Fibroblast of the aortic adventitia (primary cell): ENCODE data around the gene WIF1. TPM values are rescaled to one million over a fixed set of nuclear protein-coding genes. Genes with fewer than 3 reads are reported as not detected.

Experiments
- DNase-seq: peaks from one replicate; pipeline ENCODE4 v3.0.0-alpha.2; 2010; ENCODE audit warnings: low read depth
- H3K4me3 ChIP-seq: 2 replicates; pipeline ENCODE4 v1.5.1; 2011; ENCODE audit warnings: low read depth, mild to moderate bottlenecking, control low read depth, low read length, moderate library complexity
- total RNA-seq: library from RNA; depleted of rRNA; stranded (reverse); fragments of >200 nt; gene quantifications from 2 replicates; pipeline ENCODE4 v1.2.3, GENCODE V29; 2012; ENCODE audit warnings: low replicate concordance
- TF ChIP-seq, protein P1 (sequence below): IDR thresholded peaks from 2 replicates; pipeline ENCODE4 v1.5.1; 2011; ENCODE audit warnings: mild to moderate bottlenecking, low read length, control low read depth, inconsistent platforms; ENCODE audit not compliant: insufficient read depth

WIF1 gene
- total RNA-seq, 1 donor: under 0.01 TPM

DNA sequence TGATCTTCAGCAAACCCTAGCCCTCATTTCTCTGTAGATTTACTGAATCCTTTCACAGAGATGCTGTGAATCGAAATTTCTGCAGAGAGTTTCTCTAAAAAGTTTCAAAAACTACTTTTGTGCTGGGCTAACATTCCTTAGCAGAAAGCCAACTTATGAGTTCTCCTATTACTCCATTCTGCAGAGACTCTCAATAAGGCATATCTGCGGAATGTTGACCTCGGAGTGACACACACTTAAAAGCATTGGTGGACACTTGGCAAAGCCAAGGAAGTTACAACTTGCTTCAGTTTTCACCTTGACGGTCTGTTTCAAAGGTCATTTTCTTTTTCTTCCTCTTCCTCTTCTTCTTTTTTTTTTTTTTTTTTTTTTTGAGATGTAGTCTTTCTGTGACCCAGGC is 75.8 kb downstream of the WIF1 start:
- H3K4me3 ChIP-seq: no peak overlapping the region
- no peak for DNase-seq
- TF ChIP-seq, protein P1, sequence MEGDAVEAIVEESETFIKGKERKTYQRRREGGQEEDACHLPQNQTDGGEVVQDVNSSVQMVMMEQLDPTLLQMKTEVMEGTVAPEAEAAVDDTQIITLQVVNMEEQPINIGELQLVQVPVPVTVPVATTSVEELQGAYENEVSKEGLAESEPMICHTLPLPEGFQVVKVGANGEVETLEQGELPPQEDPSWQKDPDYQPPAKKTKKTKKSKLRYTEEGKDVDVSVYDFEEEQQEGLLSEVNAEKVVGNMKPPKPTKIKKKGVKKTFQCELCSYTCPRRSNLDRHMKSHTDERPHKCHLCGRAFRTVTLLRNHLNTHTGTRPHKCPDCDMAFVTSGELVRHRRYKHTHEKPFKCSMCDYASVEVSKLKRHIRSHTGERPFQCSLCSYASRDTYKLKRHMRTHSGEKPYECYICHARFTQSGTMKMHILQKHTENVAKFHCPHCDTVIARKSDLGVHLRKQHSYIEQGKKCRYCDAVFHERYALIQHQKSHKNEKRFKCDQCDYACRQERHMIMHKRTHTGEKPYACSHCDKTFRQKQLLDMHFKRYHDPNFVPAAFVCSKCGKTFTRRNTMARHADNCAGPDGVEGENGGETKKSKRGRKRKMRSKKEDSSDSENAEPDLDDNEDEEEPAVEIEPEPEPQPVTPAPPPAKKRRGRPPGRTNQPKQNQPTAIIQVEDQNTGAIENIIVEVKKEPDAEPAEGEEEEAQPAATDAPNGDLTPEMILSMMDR: no peak

DNA sequence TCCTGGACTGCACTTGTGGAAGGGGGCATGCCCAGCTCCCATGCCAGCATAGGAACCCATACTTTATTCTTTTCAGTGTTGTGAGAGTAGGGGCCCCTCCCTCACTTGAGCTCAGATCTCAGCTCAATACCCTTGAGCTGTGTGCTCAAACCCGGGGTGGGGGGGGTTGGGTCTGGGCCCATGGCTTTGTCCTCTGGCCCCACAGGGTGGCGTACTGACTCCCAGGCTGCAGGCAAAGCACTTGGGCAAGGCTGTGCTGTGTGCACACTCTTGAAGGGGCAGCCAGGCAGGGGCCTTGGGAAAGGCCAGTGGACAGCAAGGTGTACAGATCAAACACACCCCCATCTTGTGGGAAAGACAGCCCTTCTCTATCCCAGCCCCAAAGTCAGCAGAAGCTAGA is 81.8 kb downstream of the WIF1 start:
- DNase-seq: no peak
- H3K4me3 ChIP-seq: no peak overlapping the region
- TF ChIP-seq, protein P1: no peak

DNA sequence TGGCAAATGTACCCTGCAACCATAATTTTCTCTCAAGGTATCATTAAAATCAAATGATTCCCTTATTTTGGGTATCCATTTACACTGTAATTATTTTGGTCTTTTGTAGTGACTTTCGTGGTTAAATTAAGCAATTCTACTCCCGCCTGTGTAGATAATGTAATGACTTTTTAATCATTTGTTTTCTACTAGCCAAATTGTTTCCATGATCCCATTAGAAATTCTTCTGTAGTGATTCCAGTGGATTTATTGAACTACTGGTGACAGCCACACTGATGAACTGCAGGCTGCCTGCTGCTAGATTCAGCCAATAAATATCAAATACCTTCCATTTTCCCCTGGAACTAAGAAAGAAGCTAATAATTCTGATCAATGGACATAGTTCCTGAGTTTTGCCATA is 96.0 kb downstream of the WIF1 start:
- TF ChIP-seq, protein P1: no peak
- no peak for DNase-seq
- no peak overlapping the region for H3K4me3 ChIP-seq

DNA sequence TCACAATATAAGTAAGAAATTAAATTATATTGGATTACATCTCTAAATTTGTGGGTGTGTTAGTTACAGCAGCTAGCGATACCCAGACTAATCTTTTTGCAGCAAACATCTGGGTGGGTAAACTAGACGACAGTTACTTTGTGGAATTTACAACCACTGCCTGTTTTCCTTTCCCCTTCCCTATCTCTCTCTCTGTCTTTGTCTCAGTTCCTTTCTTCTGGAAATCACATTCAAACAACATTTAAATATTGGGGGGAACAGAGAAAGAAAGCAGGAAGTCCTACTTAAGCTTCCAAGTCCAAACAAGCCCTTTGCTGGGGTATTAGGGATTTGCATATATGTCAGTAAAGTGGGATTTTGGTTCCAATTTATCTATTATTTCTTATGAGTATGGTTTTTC is 97.6 kb downstream of the WIF1 start:
- DNase-seq: no peak
- H3K4me3 ChIP-seq: no peak overlapping the region
- TF ChIP-seq, protein P1: no peak

DNA sequence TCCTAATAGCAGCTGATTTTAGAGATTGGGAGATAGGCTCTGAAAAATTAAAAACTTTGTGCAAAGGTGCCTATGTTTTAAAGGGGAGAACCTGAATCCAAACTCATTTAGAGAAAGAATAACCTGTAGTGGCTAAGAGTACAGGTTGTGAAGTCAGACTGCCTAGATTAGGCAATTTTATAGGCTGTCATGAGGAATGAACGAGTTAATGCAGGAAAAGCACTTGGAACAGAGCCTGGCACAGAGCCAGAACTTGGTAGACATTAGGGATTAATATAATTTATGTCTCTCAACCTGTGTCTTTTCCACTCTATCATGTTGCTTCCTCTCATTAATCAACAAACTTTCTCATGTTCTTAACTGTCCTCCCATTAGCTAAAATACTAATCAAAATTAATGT is 98.1 kb downstream of the WIF1 start:
- DNase-seq: no peak
- TF ChIP-seq, protein P1: no peak
- no peak overlapping the region for H3K4me3 ChIP-seq

DNA sequence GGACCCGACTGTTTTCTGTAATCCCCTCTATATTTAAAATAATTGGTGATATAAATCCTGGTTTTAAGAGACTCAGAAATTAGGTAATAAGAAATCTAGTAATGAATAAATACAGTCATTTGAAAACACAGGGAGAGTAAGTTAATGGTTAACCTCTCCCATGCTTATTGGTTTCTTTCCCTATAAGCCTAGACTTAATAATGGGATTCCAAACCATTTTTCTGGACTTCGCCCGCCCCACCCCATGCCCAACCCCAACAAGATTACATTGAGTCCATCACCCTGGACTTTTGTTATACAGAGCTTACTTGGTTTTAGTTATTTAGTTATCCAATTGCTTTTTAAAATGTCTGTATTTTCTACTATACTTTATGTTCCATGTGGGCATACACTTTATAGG is 98.7 kb downstream of the WIF1 start:
- DNase-seq: no peak
- TF ChIP-seq, protein P1: no peak
- H3K4me3 ChIP-seq: no peak overlapping the region

DNA sequence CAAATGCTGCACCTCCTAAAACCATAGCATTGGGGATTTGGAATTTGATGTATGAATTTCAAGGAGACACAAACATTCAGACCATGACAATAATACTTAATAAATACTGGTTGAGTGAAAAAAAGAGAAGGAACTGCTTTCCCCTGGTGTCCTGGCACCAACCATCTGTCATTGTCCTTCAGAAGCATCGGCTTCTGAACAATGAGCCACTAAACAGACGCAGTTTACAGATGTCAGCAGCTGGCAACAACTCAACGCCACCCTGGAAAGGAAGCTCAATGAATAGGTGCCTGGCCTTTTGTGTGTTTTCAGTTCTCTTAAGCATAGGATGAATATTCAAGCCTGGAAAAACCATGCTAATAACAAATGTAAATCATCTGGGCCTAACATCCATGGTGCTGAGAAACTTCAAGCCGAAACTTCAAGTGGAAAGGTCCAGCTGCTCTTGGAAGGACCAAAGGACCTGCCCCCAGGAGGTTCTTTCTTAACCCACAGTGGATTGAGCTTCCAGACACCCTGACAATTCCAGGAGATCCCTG is 101.3 kb downstream of the WIF1 start:
- DNase-seq: no peak
- TF ChIP-seq, protein P1: no peak

More for the DNA sequence above, 101.3 kb downstream of the WIF1 start:
- no peak overlapping the region for H3K4me3 ChIP-seq
